HCT116 (cell line): ENCODE measurements around the gene GYG1. TPM values are rescaled to one million over a fixed set of nuclear protein-coding genes. Genes with fewer than 3 reads are reported as not detected.

ENCODE experiments used
- ATAC-seq: fragments of 200-7000 bp; cut with Tn5 transposase; 2 replicates; pipeline ENCODE4 v1.9.1; 2020; ENCODE audit warnings: mild to moderate bottlenecking, moderate library complexity
- BruUV-seq: library from RNA; stranded (reverse); fragments of 400-500 nt; replicated peaks from 2 replicates; lab custom pipeline; 2021; lab: Mats Ljungman, UMichigan
- CTCF ChIA-PET: fragments of 300-600 bp; sonication (Branson Sonifier 250); formaldehyde crosslinking; loops from one replicate; lab custom pipeline; 2021; ENCODE audit warnings: antibody characterized with exemption; lab: Charles Lee
- POLR2A ChIA-PET: fragments of 300-600, 350-600 bp; sonication (Branson Sonifier 250); formaldehyde crosslinking; loops from one replicate; lab custom pipeline; 2021; ENCODE audit warnings: antibody characterized with exemption; lab: Charles Lee
- RAD21 ChIA-PET, 2 experiments: fragments of 300-600 bp; sonication (Branson Sonifier 250); formaldehyde crosslinking; loops; one replicate each; lab custom pipeline; 2023; ENCODE audit warnings: low total read pairs in 2 of 2; ENCODE audit not compliant: uncharacterized antibody in 2 of 2, unreplicated experiment in 2 of 2, low non-redundant PET in 1 of 2; lab: Charles Lee
- DNase-seq: peaks from one replicate; pipeline ENCODE4 v3.0.0-alpha.2; 2010; ENCODE audit warnings: low read depth, low spot score
- H2AFZ ChIP-seq: fragments of 200-600 bp; shearing (Covaris generic), sonication (generic); 2 replicates; pipeline ENCODE4 v1.6.1; 2017; ENCODE audit warnings: low read depth, mixed run types, mixed read lengths, antibody characterized with exemption, low read length; ENCODE audit not compliant: poor library complexity, severe bottlenecking
- H3K27ac ChIP-seq: 2 replicates; pipeline ENCODE4 v1.5.1; 2012; ENCODE audit warnings: low read depth, low read length
- H3K27me3 ChIP-seq: fragments of 200-600 bp; sonication (generic); 2 replicates; pipeline ENCODE4 v1.6.1; 2016; ENCODE audit warnings: mixed run types, low read length, mixed read lengths; ENCODE audit not compliant: insufficient read depth
- H3K36me3 ChIP-seq, 2 experiments: fragments of 200-500 bp in 1 of 2; fragments of 200-600 bp in 1 of 2; sonication (Bioruptor generic) in 1 of 2; sonication (generic) in 1 of 2; 2 replicates each; pipeline versions ENCODE4 v1.5.1 to v1.6.1; 2014 to 2016; ENCODE audit warnings: low read length in 2 of 2, inconsistent platforms in 1 of 2, mixed read lengths in 1 of 2, mixed run types in 1 of 2; ENCODE audit not compliant: insufficient read depth in 2 of 2, control insufficient read depth in 1 of 2
- H3K4me1 ChIP-seq, 2 experiments: fragments of 200-600 bp in 1 of 2; sonication (generic) in 1 of 2; 2 replicates each; pipeline versions ENCODE4 v1.5.1 to v1.6.1; 2012 to 2017; ENCODE audit warnings: low read length in 2 of 2, inconsistent platforms in 1 of 2, mild to moderate bottlenecking in 1 of 2, mixed read lengths in 1 of 2, mixed run types in 1 of 2, moderate library complexity in 1 of 2; ENCODE audit not compliant: insufficient read depth in 2 of 2, control insufficient read depth in 1 of 2
- H3K4me2 ChIP-seq: fragments of 200-600 bp; sonication (generic); 2 replicates; pipeline ENCODE4 v1.6.1; 2017; ENCODE audit warnings: mixed run types, low read length, mixed read lengths
- H3K4me3 ChIP-seq, 2 experiments: fragments of 200-600 bp in 1 of 2; sonication (generic) in 1 of 2; replicated peaks in 1 of 2; 2 replicates each; pipeline ENCODE4 v1.5.1; 2011 to 2016; ENCODE audit warnings: low read length in 2 of 2, control low read depth in 1 of 2, low read depth in 1 of 2, mild to moderate bottlenecking in 1 of 2, mixed read lengths in 1 of 2, mixed run types in 1 of 2
- H3K79me2 ChIP-seq: fragments of 200-600 bp; sonication (generic); 2 replicates; pipeline ENCODE4 v1.6.1; 2017; ENCODE audit warnings: mild to moderate bottlenecking, mixed run types, low read length, moderate library complexity, mixed read lengths; ENCODE audit not compliant: insufficient read depth
- H3K9ac ChIP-seq: fragments of 200-600 bp; sonication (generic); 2 replicates; pipeline ENCODE4 v1.6.1; 2016; ENCODE audit warnings: low read length, mixed read lengths
- H3K9me2 ChIP-seq: fragments of 200-600 bp; sonication (generic), shearing (Covaris generic); 2 replicates; pipeline ENCODE4 v1.6.1; 2017; ENCODE audit warnings: mixed run types, mild to moderate bottlenecking, moderate library complexity; ENCODE audit not compliant: insufficient read depth
- H3K9me3 ChIP-seq, 2 experiments: fragments of 200-500 bp in 1 of 2; fragments of 200-600 bp in 1 of 2; sonication (Bioruptor generic) in 1 of 2; sonication (generic) in 1 of 2; 2 replicates each; pipeline ENCODE4 v1.6.1; 2014 to 2017; ENCODE audit warnings: low read length in 2 of 2, mixed read lengths in 2 of 2, inconsistent platforms in 1 of 2, low read depth in 1 of 2, mild to moderate bottlenecking in 1 of 2, mixed run types in 1 of 2, moderate library complexity in 1 of 2; ENCODE audit not compliant: control insufficient read depth in 1 of 2, insufficient read depth in 1 of 2
- H4K20me1 ChIP-seq: fragments of 200-600 bp; sonication (generic), shearing (Covaris generic); 2 replicates; pipeline ENCODE4 v1.6.1; 2017; ENCODE audit warnings: mixed run types, mild to moderate bottlenecking, moderate library complexity; ENCODE audit not compliant: insufficient read depth
- ATF3 ChIP-seq: IDR thresholded peaks from 2 replicates; pipeline ENCODE4 v1.6.1; 2012
- EGR1 ChIP-seq: IDR thresholded peaks from 2 replicates; pipeline ENCODE4 v1.6.1; 2012; ENCODE audit warnings: low read depth
- ELF1 ChIP-seq: IDR thresholded peaks from 2 replicates; pipeline ENCODE4 v1.6.1; 2012; ENCODE audit warnings: low read depth, borderline replicate concordance
- EZH2 ChIP-seq: fragments of 200-600 bp; sonication (generic); IDR thresholded peaks from 2 replicates; pipeline ENCODE4 v1.6.1; 2017; ENCODE audit warnings: antibody characterized with exemption, mixed run types
- EZH2phosphoT487 ChIP-seq: fragments of 200-600 bp; IDR thresholded peaks from 2 replicates; pipeline ENCODE4 v1.6.1; 2018; ENCODE audit warnings: antibody characterized with exemption, borderline replicate concordance
- JUND ChIP-seq: IDR thresholded peaks from 2 replicates; pipeline ENCODE4 v1.6.1; 2012
- MAX ChIP-seq: IDR thresholded peaks from 2 replicates; pipeline ENCODE4 v1.6.1; 2012
- POLR2A ChIP-seq: IDR thresholded peaks from 2 replicates; pipeline ENCODE4 v1.7.0; 2011; ENCODE audit warnings: borderline replicate concordance; ENCODE audit not compliant: insufficient read depth, insufficient read length; ENCODE audit errors: extremely low read depth
- POLR2AphosphoS5 ChIP-seq: IDR thresholded peaks from 2 replicates; pipeline ENCODE4 v1.6.1; 2011; ENCODE audit warnings: mild to moderate bottlenecking, low read depth, low read length, moderate library complexity
- SIN3A ChIP-seq: IDR thresholded peaks from 2 replicates; pipeline ENCODE4 v1.6.1; 2012; ENCODE audit warnings: low read depth
- TCF7L2 ChIP-seq: IDR thresholded peaks from 2 replicates; pipeline ENCODE4 v1.7.0; 2011; ENCODE audit warnings: borderline replicate concordance, inconsistent platforms; ENCODE audit not compliant: insufficient read depth, insufficient read length; ENCODE audit errors: extremely low read depth
- YY1 ChIP-seq: IDR thresholded peaks from 2 replicates; pipeline ENCODE4 v1.6.1; 2011; ENCODE audit warnings: low read length, low read depth, moderate library complexity, mild to moderate bottlenecking; ENCODE audit not compliant: insufficient replicate concordance; ENCODE audit errors: extremely low read depth
- ZBTB33 ChIP-seq: IDR thresholded peaks from 2 replicates; pipeline ENCODE4 v1.6.1; 2011; ENCODE audit warnings: mild to moderate bottlenecking, low read length, moderate library complexity; ENCODE audit not compliant: insufficient replicate concordance; ENCODE audit errors: extremely low read depth
- ZNF274 ChIP-seq: fragments of 200-500 bp; sonication (Bioruptor generic); IDR thresholded peaks from 2 replicates; pipeline ENCODE4 v1.6.1; 2014; ENCODE audit warnings: mild to moderate bottlenecking, low read depth, low read length, inconsistent platforms
- intact Hi-C: fragments of 100-400 bp; cut with micrococcal nuclease; formaldehyde crosslinking; loops from 2 replicates; pipeline ENCODE4 v1.10.0; 2022
- total RNA-seq: library from RNA; stranded (reverse); gene quantifications from one replicate; pipeline ENCODE4 v1.2.1, GENCODE V29; 2021; ENCODE audit not compliant: unreplicated experiment

Gene GYG1
- total RNA-seq, 1 experiment from 2014 or later: 28.9 TPM

- TF ChIP-seq ZBTB33: no peak
- no peak for TF ChIP-seq TCF7L2
- no peak for TF ChIP-seq ELF1
- TF ChIP-seq MAX: peak; percentile 93
- peak; percentile 90 for TF ChIP-seq POLR2AphosphoS5
- TF ChIP-seq EGR1: no peak
- TF ChIP-seq EZH2: no peak
Observed at GRCh38 chr3:148991219-148992026, at the start of gene GYG1 (continued).

GRCh38 chr3:148943506-148944205 lies 47.7 kb upstream of the GYG1 start:
- ChIA-PET POLR2A (no interaction called here), CTCF (interaction anchor here (0.7 to 3.1 kb wide), 9 partner anchors 10 to 563 kb away, joined by 3 to 24 read pairs (median 5); no protein-coding TSS in a partner anchor), RAD21 (interaction anchor here in 1 of 2 experiments (1.2 to 1.3 kb wide), 2 partner anchors 81 to 83 kb away, joined by 3 read pairs; no protein-coding TSS in a partner anchor)
- Histone ChIP-seq H3K9ac (no peak overlapping the region), H3K36me3 (no peaks in the 10 kb centered on the region), H3K9me3 (no peaks in the 10 kb centered on the region), H3K4me1 (peaks cover 0 to 6% of the 10 kb centered on the region in 2 experiments; a peak in 2 of 4 replicates), H3K4me3 (no peak overlapping the region), H3K9me2 (no peaks in the 10 kb centered on the region), H4K20me1 (no peaks in the 10 kb centered on the region), H3K4me2 (no peak overlapping the region), H2AFZ (peak overlapping the region; percentile 13), H3K27ac (no peak overlapping the region), H3K27me3 (no peaks in the 10 kb centered on the region), H3K79me2 (no peaks in the 10 kb centered on the region)
- BruUV-seq: no TSS peak
- peak; percentile 66 for DNase-seq
- intact Hi-C loops: loop anchor here (1.0 to 10.0 kb wide), 4 partner anchors 82 to 563 kb away; no protein-coding TSS in a partner anchor
- peak; percentile 80 for ATAC-seq
- TF ChIP-seq YY1 (peak; percentile 26), ZNF274 (no peak), EZH2 (no peak), JUND (peak; percentile 62), POLR2AphosphoS5 (peak; percentile 19; the same call in 1 of the 2 replicates), ZBTB33 (no peak), SIN3A (no peak), ATF3 (no peak), POLR2A (no peak), EZH2phosphoT487 (no peak), MAX (peak; percentile 62), TCF7L2 (no peak)
